OCI-LY3 (cell line): ENCODE measurements around the gene NAE1.

Source experiments
- H2AFZ ChIP-seq: fragments of 200-600, 300-600 bp; shearing (Covaris generic); 2 replicates; pipeline ENCODE4 v1.6.0; 2014; ENCODE audit warnings: antibody characterized with exemption, low read depth, low read length
- H3K27ac ChIP-seq: fragments of 200-600, 300-600 bp; sonication (generic); 2 replicates; pipeline ENCODE4 v1.5.1; 2014; ENCODE audit warnings: mild to moderate bottlenecking, low read length, moderate library complexity, mixed read lengths
- H3K27me3 ChIP-seq: fragments of 200-600, 300-600 bp; sonication (generic); 2 replicates; pipeline ENCODE4 v1.6.1; 2014; ENCODE audit warnings: low read depth, low read length, mixed read lengths
- H3K36me3 ChIP-seq: fragments of 200-600, 300-600 bp; sonication (generic); replicated peaks from 2 replicates; pipeline ENCODE3; 2014; ENCODE audit warnings: low read depth, low read length, mixed read lengths
- H3K4me1 ChIP-seq: fragments of 300-600, 200-600 bp; sonication (generic); 2 replicates; pipeline ENCODE4 v1.6.1; 2014; ENCODE audit warnings: low read length, mixed read lengths
- H3K4me2 ChIP-seq: fragments of 200-600, 300-600 bp; sonication (generic); 2 replicates; pipeline ENCODE4 v1.6.1; 2014; ENCODE audit warnings: low read length, mixed read lengths
- H3K4me3 ChIP-seq: fragments of 300-600, 200-600 bp; sonication (generic); 2 replicates; pipeline ENCODE4 v1.5.1; 2014; ENCODE audit warnings: antibody characterized with exemption, mild to moderate bottlenecking, low read length, moderate library complexity
- H3K79me2 ChIP-seq: fragments of 300-600, 200-600 bp; shearing (Covaris generic); 2 replicates; pipeline ENCODE4 v1.6.1; 2014; ENCODE audit warnings: mild to moderate bottlenecking, low read length, mixed read lengths
- H3K9ac ChIP-seq: fragments of 300-600, 200-600 bp; shearing (Covaris generic); 2 replicates; pipeline ENCODE4 v1.6.0; 2014; ENCODE audit warnings: mild to moderate bottlenecking, low read length, moderate library complexity
- H3K9me3 ChIP-seq: fragments of 200-600, 300-600 bp; shearing (Covaris generic); 2 replicates; pipeline ENCODE4 v1.6.1; 2014; ENCODE audit warnings: low read length, mixed read lengths; ENCODE audit not compliant: insufficient read depth
- H4K20me1 ChIP-seq: fragments of 200-600, 300-600 bp; sonication (generic); 2 replicates; pipeline ENCODE4 v1.6.1; 2016; ENCODE audit warnings: low read length, mixed read lengths; ENCODE audit not compliant: insufficient read depth
- CTCF ChIP-seq: fragments of 200-600, 300-600 bp; sonication (generic); IDR thresholded peaks from 2 replicates; pipeline ENCODE4 v1.5.1; 2014; ENCODE audit warnings: antibody characterized with exemption, low read length, low read depth
- EZH2phosphoT487 ChIP-seq: fragments of 200-600 bp; shearing (Covaris generic); IDR thresholded peaks from 2 replicates; pipeline ENCODE4 v1.6.1; 2018; ENCODE audit warnings: antibody characterized with exemption, mixed run types, low read depth

The NAE1 gene

GRCh38 chr16:66841366-66841765, 10.6 kb upstream of the NAE1 start:
- H3K9ac ChIP-seq, result no peak overlapping the region
- H3K79me2 ChIP-seq, result no peaks in the 10 kb centered on the region
- no peaks in the 10 kb centered on the region for H3K36me3 ChIP-seq
- no peaks in the 10 kb centered on the region for H4K20me1 ChIP-seq
- 0 out of 2 replicates have a peak, but pooled peaks cover 5% of the 10 kb centered on the region for H3K27me3 ChIP-seq
- no peak overlapping the region for H2AFZ ChIP-seq
- no peak overlapping the region for H3K4me2 ChIP-seq
- H3K27ac ChIP-seq, result no peak overlapping the region
- H3K9me3 ChIP-seq, result no peaks in the 10 kb centered on the region
- H3K4me1 ChIP-seq, result peaks cover 13% of the 10 kb centered on the region
- no peak overlapping the region for H3K4me3 ChIP-seq
- TF ChIP-seq CTCF (no peak), EZH2phosphoT487 (no peak)

- TF ChIP-seq EZH2phosphoT487 (no peak), CTCF (no peak)
Observed at GRCh38 chr16:66840883-66841282, 10.1 kb upstream of the NAE1 start.

GRCh38 chr16:66834746-66835145, 4.0 kb upstream of the NAE1 start:
- Histone ChIP-seq H3K4me1 (peaks cover 8% of the 10 kb centered on the region), H4K20me1 (no peaks in the 10 kb centered on the region), H3K27ac (no peak overlapping the region), H2AFZ (no peak overlapping the region), H3K9ac (no peak overlapping the region), H3K4me3 (no peak overlapping the region), H3K79me2 (peaks cover 10% of the 10 kb centered on the region), H3K4me2 (no peak overlapping the region), H3K27me3 (no peaks in the 10 kb centered on the region), H3K9me3 (no peaks in the 10 kb centered on the region), H3K36me3 (no peaks in the 10 kb centered on the region)
- TF ChIP-seq EZH2phosphoT487 (no peak), CTCF (no peak)

More at GRCh38 chr16:66840883-66841282, 10.1 kb upstream of the NAE1 start:
- no peak overlapping the region for H3K4me3 ChIP-seq
- H3K36me3 ChIP-seq, result no peaks in the 10 kb centered on the region
- H3K79me2 ChIP-seq, result no peaks in the 10 kb centered on the region
- no peak overlapping the region for H3K27ac ChIP-seq
- H3K9me3 ChIP-seq, result no peaks in the 10 kb centered on the region
- peaks cover 8% of the 10 kb centered on the region for H3K4me1 ChIP-seq
- H2AFZ ChIP-seq, result no peak overlapping the region
- no peak overlapping the region for H3K9ac ChIP-seq
- 0 out of 2 replicates have a peak, but pooled peaks cover 4% of the 10 kb centered on the region for H3K27me3 ChIP-seq
- H4K20me1 ChIP-seq, result no peaks in the 10 kb centered on the region
- no peak overlapping the region for H3K4me2 ChIP-seq

GRCh38 chr16:66832661-66833305, 2.0 kb upstream of the NAE1 start:
- H3K27ac ChIP-seq, result no peak overlapping the region
- no peak for TF ChIP-seq CTCF
- no peak for TF ChIP-seq EZH2phosphoT487
- H3K27me3 ChIP-seq, result no peaks in the 10 kb centered on the region
- H2AFZ ChIP-seq, result no peak overlapping the region
- no peak overlapping the region for H3K9ac ChIP-seq
- no peak overlapping the region for H3K4me3 ChIP-seq
- peaks cover 30% of the 10 kb centered on the region for H3K79me2 ChIP-seq
- peaks cover 2% of the 10 kb centered on the region for H3K36me3 ChIP-seq
- peaks cover 14% of the 10 kb centered on the region for H4K20me1 ChIP-seq
- H3K4me2 ChIP-seq, result no peak overlapping the region
- H3K4me1 ChIP-seq, result peaks cover 17% of the 10 kb centered on the region
- H3K9me3 ChIP-seq, result no peaks in the 10 kb centered on the region
